Measurements from ENCODE around the gene TYRP1. TPM values are rescaled to one million over a fixed set of nuclear protein-coding genes. Genes with fewer than 3 reads are reported as not detected.

Gene TYRP1
- total and polyA plus RNA-seq, 4 donors = 1.2 to 10.2 (median 3.8) TPM

DNA sequence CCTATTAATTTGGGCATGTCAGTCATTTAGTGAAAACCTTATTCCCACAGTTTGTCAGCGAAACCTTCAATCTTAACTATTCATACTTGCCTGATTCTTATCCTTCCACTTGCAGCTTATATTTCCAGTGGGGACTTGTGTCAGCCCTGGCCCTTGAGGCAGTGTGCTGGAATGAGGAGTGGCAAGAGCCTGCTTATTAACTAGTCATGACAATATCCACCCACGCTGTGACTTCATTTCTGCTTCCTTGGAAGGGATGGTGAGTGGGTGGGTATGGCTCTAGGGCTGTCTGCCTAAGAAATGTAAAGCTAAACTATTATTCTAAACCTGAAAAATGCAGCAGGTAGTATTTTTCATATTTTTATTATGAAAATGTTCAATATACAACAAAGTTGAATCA lies 47.7 kb downstream of the TYRP1 start:
- Histone ChIP-seq H3K4me3 (ENCODE audit: low read depth, low read length) (no peak overlapping the region), H3K27ac (ENCODE audit: low read depth, low read length) (no peak overlapping the region), H3K36me3 (ENCODE audit: control insufficient read depth, insufficient read depth, low read length) (no peaks in the 10 kb centered on the region), H3K4me1 (ENCODE audit: control insufficient read depth, insufficient read depth, low read length) (no peaks in the 10 kb centered on the region), H3K9me3 (ENCODE audit: control insufficient read depth, insufficient read depth, low read length) (no peaks in the 10 kb centered on the region), H3K27me3 (ENCODE audit: control insufficient read depth, insufficient read depth, low read length) (no peaks in the 10 kb centered on the region)
- no CpG with 5 or more reads among the region's 2 CpGs for WGBS (ENCODE audit: insufficient coverage)
- DNase-seq (ENCODE audit: low read depth in 4 of 6, low spot score in 6 of 6) = no peak

DNA sequence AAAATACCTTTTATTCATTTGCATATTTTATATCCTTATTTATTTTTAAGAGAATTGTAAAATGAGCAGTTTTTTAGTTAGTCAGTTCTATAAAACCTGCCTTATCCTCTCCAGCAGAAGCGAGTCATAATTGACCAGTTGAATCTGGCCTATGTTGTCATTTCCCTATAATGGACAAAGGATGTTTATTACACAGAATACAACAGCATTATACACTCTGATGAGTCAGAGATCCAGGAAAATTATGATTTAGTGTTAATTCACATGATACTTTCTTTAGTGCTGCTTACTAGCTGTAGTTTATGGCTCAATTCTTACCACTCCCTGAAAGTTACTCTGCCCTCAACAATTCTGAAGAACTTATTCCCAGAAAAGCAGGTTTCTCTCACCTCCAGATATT lies 54.8 kb downstream of the TYRP1 start:
- DNase-seq (ENCODE audit: low read depth in 4 of 6, low spot score in 6 of 6) = no peak
- Histone ChIP-seq H3K4me3 (ENCODE audit: low read depth, low read length) (no peak overlapping the region), H3K27me3 (ENCODE audit: control insufficient read depth, insufficient read depth, low read length) (no peaks in the 10 kb centered on the region), H3K27ac (ENCODE audit: low read depth, low read length) (no peak overlapping the region), H3K36me3 (ENCODE audit: control insufficient read depth, insufficient read depth, low read length) (no peaks in the 10 kb centered on the region), H3K4me1 (ENCODE audit: control insufficient read depth, insufficient read depth, low read length) (no peaks in the 10 kb centered on the region), H3K9me3 (ENCODE audit: control insufficient read depth, insufficient read depth, low read length) (no peaks in the 10 kb centered on the region)
- no CpG with 5 or more reads among the region's 1 CpG for WGBS (ENCODE audit: insufficient coverage)

DNA sequence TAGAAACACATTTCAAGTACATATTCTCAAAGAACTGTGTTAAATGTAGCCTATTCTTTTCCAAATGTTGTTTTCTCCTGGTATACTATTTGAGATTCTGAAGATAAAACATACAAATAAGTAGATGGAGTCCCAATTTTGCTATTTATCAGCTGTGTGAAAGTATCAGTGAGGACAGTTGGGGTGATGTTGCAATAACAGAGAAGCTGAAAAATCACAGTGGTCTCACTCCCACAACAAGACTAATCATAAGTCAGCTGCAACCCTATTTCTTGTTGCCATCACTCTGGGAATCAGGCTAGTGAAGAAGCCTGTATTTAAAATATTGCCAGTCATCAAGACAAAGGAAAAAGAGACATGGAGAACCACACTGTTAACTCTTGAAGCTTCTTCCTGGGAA lies 55.8 kb downstream of the TYRP1 start:
- Histone ChIP-seq H3K4me3 (ENCODE audit: low read depth, low read length) (no peak overlapping the region), H3K36me3 (ENCODE audit: control insufficient read depth, insufficient read depth, low read length) (no peaks in the 10 kb centered on the region), H3K9me3 (ENCODE audit: control insufficient read depth, insufficient read depth, low read length) (no peaks in the 10 kb centered on the region), H3K27me3 (ENCODE audit: control insufficient read depth, insufficient read depth, low read length) (no peaks in the 10 kb centered on the region), H3K4me1 (ENCODE audit: control insufficient read depth, insufficient read depth, low read length) (no peaks in the 10 kb centered on the region), H3K27ac (ENCODE audit: low read depth, low read length) (no peak overlapping the region)
- no peak for DNase-seq (ENCODE audit: low read depth in 4 of 6, low spot score in 6 of 6)

DNA sequence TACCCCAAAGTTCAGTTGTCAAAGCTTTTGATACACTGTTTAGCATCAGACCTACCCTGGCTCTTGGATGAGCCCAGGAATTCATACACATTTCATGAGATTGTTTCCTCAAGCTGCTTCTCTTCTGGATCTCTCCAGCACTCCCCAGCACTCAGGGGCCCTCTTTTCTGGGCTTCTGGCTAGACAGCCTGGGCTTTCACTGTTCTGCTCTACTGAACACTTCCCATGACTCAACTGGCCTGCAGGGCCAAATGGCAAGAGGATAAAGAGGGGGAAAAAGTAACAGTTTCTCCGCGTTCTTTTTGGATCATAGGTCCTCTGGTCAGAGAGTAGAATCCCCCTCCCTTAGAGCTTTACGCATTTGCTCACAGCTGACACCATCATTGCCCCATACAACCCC lies 60.7 kb downstream of the TYRP1 start:
- no peak for DNase-seq (ENCODE audit: low read depth in 4 of 6, low spot score in 6 of 6)
- Histone ChIP-seq H3K4me1 (ENCODE audit: control insufficient read depth, insufficient read depth, low read length) (no peaks in the 10 kb centered on the region), H3K27ac (ENCODE audit: low read depth, low read length) (no peak overlapping the region), H3K4me3 (ENCODE audit: low read depth, low read length) (no peak overlapping the region), H3K9me3 (ENCODE audit: control insufficient read depth, insufficient read depth, low read length) (no peaks in the 10 kb centered on the region), H3K27me3 (ENCODE audit: control insufficient read depth, insufficient read depth, low read length) (no peaks in the 10 kb centered on the region), H3K36me3 (ENCODE audit: control insufficient read depth, insufficient read depth, low read length) (no peaks in the 10 kb centered on the region)
- no CpG with 5 or more reads among the region's 3 CpGs for WGBS (ENCODE audit: insufficient coverage)

DNA sequence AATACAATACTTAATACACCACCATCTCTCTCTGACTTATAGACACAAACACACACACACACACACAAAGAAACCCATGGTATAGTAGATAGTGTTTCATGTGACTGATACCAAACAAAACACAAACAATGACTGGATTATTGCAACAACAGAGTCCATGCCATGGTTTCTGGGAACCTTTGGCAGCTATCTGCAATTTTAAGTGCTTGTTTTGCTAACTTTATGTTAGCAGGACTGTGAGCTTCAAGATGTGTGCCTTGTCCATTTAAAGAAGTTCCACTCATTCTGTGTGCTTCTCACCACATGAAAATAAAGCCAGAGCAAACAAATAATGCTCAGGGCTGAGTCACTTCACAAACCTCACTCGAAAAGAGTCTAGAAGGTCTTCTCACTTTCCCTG lies 66.6 kb downstream of the TYRP1 start:
- H3K9me3 ChIP-seq (ENCODE audit: control insufficient read depth, insufficient read depth, low read length) = no peaks in the 10 kb centered on the region
- no CpG with 5 or more reads among the region's 1 CpG for WGBS (ENCODE audit: insufficient coverage)
- no peaks in the 10 kb centered on the region for H3K4me1 ChIP-seq (ENCODE audit: control insufficient read depth, insufficient read depth, low read length)
- H3K27me3 ChIP-seq (ENCODE audit: control insufficient read depth, insufficient read depth, low read length) = no peaks in the 10 kb centered on the region
- no peaks in the 10 kb centered on the region for H3K36me3 ChIP-seq (ENCODE audit: control insufficient read depth, insufficient read depth, low read length)
- H3K4me3 ChIP-seq (ENCODE audit: low read depth, low read length) = no peak overlapping the region
- H3K27ac ChIP-seq (ENCODE audit: low read depth, low read length) = no peak overlapping the region
- no peak for DNase-seq (ENCODE audit: low read depth in 4 of 6, low spot score in 6 of 6)

Other genes starting within 250 kb of the TYRP1 start
- 10 to 100 TPM in 1 of 2 donors, 1 to 10 TPM in 1; 5.7 to 13.3 TPM for gene LURAP1L, start 81.6 kb downstream of the TYRP1 start, total RNA-seq
- gene LURAP1L, start 81.6 kb downstream of the TYRP1 start, polyA plus RNA-seq (ENCODE audit: insufficient read length in 2 of 2) = 10 to 100 TPM; 14.3 to 14.7 TPM